Fibroblast of villous mesenchyme (primary cell): Measurements from ENCODE around the gene PLXNC1. TPM values are rescaled to one million over a fixed set of nuclear protein-coding genes. Genes with fewer than 3 reads are reported as not detected.

Experiments used
- DNase-seq: peaks from one replicate; pipeline ENCODE4 v3.0.0-alpha.2; 2010; ENCODE audit warnings: low read depth
- H3K4me3 ChIP-seq: 2 replicates; pipeline ENCODE4 v1.5.1; 2011; ENCODE audit warnings: low read depth, mild to moderate bottlenecking, low read length
- total RNA-seq: library from RNA; depleted of rRNA; stranded (reverse); fragments of >200 nt; gene quantifications from 2 replicates; pipeline ENCODE4 v1.2.3, GENCODE V29; 2012
- TF ChIP-seq, protein P1 (sequence below): IDR thresholded peaks from 2 replicates; pipeline ENCODE4 v1.5.1; 2012; ENCODE audit warnings: low read depth, mild to moderate bottlenecking, low read length; ENCODE audit not compliant: insufficient read depth

Gene PLXNC1
- total RNA-seq, 1 donor, result 0.86 TPM

DNA sequence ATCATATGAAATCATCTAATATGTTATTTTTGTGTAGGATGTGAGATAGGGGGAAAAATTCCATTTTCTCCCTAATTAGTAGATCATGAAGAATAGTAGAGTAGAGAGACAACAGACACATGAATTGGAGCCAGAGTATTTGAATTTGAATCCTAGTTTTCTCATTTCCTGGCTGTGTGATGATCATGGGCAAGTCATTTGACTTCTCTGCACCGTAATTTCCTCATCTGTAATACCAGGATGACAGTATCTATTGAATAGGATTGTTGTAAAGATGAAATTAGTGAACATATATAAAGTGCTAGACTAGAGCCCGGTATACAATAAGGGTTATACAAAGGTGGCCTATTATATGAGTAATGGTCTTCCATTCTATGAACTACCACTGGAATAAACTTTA is 32.2 kb upstream of the PLXNC1 start:
- no peak for DNase-seq
- no peak overlapping the region for H3K4me3 ChIP-seq
- TF ChIP-seq, protein P1, sequence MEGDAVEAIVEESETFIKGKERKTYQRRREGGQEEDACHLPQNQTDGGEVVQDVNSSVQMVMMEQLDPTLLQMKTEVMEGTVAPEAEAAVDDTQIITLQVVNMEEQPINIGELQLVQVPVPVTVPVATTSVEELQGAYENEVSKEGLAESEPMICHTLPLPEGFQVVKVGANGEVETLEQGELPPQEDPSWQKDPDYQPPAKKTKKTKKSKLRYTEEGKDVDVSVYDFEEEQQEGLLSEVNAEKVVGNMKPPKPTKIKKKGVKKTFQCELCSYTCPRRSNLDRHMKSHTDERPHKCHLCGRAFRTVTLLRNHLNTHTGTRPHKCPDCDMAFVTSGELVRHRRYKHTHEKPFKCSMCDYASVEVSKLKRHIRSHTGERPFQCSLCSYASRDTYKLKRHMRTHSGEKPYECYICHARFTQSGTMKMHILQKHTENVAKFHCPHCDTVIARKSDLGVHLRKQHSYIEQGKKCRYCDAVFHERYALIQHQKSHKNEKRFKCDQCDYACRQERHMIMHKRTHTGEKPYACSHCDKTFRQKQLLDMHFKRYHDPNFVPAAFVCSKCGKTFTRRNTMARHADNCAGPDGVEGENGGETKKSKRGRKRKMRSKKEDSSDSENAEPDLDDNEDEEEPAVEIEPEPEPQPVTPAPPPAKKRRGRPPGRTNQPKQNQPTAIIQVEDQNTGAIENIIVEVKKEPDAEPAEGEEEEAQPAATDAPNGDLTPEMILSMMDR, result no peak

DNA sequence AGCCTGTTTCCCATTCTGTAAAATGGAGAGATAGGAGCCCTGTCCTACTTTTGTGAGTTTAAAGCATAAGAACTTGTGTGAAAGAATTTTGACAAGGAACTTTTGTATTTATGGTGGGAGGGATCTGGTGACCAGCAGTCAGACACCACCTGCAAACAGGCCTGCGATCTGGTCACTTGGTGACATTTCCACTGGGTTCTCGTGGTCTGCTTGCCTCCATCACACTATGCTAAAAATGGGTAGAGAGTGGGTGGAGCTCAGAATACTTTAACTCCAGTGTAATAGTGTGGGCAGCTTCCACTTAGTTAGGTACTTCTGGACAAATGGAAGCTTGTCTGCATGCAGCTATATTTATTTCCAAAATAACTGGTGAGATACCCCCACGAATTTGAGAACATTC is 26.5 kb upstream of the PLXNC1 start:
- TF ChIP-seq, protein P1, result no peak
- no peak for DNase-seq
- H3K4me3 ChIP-seq, result no peak overlapping the region

DNA sequence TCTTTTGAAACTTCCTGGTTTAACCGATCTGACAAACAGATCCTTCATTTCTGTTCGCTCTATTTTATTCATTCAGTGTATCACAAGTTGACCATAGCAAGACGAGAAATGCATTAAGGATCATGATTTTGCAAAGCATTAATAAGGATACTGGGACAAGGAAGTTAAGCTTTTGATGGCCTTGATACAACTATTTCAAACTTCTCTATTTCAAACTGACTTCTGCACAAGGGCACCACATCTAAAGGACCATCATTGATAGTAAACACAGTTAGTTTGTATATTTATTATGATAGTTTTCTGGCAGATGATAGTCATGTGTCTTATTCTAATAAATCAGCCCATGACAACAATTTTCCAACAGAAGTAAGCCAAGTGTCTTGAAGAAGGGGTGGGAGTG is 25.8 kb upstream of the PLXNC1 start:
- DNase-seq, result no peak
- no peak overlapping the region for H3K4me3 ChIP-seq
- TF ChIP-seq, protein P1, result no peak

DNA sequence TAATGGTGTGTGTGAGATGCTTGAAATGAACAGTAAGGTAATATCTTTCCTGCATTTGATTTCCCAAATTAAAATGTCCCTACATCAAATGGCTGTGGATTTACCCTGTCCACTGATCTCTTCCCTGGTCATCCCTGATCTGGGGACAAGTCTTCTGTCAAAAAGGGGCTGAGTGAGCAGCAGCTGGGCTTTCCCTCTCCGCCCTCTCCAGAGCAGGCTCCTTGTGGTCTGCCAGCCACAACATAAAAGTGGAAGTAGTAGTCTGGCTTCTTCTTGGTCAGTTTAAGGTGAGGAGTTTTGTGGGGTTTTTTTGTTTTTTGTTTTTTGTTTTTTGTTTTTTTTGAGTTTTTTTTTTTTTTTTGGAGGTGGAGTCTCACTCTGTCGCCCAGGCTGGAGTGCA is 25.2 kb upstream of the PLXNC1 start:
- H3K4me3 ChIP-seq, result no peak overlapping the region
- DNase-seq, result no peak
- TF ChIP-seq, protein P1, result no peak

DNA sequence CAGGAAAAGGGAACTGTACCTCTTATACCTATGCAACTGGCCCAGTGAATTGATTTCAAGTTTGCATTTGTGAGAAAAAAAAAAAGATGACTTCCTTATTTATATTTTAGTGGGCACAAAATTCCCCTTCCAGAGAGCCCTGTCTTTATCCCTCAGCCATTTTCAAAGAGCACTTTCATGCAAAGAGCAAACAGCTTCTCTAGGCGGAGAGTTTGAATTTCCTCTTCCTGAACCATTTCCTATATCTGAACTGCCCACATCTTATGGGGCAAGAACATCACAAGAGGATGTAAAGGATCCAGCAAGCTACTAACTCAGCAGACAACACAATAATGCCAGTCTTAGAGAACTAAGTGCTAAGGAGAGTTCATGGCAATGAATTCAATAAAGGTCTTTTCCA is 22.3 kb upstream of the PLXNC1 start:
- no peak overlapping the region for H3K4me3 ChIP-seq
- no peak for DNase-seq
- TF ChIP-seq, protein P1, result no peak

DNA sequence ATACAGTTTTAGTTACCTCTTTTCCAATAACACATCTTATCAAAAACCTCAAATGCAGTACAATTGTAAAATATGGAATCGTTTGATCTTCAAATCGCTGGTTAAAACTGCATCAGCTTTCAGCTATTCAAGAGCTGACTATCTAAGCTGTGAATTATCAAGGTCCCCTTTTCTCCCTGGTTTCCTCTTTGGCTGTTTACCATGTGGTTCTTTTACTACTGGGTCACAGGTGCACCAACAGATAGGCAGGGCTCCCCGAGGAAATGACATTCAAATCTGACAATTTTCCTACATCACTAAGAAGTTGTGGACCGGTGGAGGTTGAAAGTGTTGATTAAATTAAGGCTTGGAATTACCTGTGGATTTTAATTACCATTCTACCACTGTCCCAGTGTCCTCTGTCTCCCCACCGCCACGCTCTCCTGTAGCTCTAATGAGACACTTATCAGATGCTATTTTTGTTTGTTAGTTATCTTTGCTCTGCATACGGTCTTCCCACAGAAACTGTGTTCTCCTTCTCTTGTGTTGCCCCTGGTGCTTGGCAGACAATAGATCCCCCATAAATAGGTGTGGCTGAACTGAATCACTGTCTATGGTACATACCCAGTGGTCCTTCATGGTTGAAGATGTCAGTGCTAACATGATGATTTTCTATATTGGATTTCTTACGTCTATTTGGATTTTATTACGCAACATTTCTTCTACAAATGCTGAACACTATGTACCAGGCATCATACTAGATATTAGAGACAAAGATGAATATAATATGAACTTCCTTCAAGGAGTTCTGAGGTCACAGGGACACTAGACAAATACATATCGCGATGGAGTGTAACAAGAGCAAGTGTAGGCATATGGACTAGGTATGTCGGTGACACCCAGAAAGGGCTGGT is 20.9 kb upstream of the PLXNC1 start:
- TF ChIP-seq, protein P1, result no peak
- no peak for DNase-seq
- no peak overlapping the region for H3K4me3 ChIP-seq
